Measurements from ENCODE around the gene OR2B3. TPM values are rescaled to one million over a fixed set of nuclear protein-coding genes. Genes with fewer than 3 reads are reported as not detected.

The OR2B3 gene
- polyA plus RNA-seq (2013, experiment 1 of 2): not detected
- not detected for polyA plus RNA-seq (2013, experiment 2 of 2)

DNA sequence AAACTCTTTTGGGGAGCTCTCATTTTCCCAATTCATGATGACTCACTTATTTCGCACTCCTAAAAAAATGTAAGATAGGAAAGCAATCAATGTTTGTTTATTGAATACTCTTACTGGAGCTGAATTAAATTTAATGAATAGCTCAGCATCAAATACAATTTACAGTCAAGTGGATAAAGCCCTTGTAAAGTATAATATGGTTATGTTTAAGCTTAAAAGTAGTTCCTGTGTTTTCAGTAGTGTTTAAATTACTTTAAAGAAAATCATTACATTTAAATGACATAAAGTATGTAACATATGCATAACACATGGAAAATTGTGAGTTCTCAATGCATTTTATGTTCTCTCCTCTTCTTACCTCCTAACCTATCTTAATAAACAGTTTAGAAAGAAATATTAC lies at the start of gene OR2B3:
OR2B3 (minus strand) TSS at position 101 of the 400 bp plus-strand sequence; CDS start at position 36, 65 bp downstream.
- no peaks in the 10 kb centered on the region for H3K9me3 ChIP-seq (replicated peaks in 1 of 2; ENCODE audit: control insufficient read depth in 2 of 2, insufficient read depth in 1 of 2, low read depth in 1 of 2, low read length in 2 of 2)
- no peak within 1 kb of the TSS for H4K91ac ChIP-seq (ENCODE audit: low read depth, low read length, poor library complexity)
- H3K14ac ChIP-seq (ENCODE audit: low read length): no peak within 1 kb of the TSS
- H3K4me3 ChIP-seq (ENCODE audit: low read length in 2 of 2): no peak within 1 kb of the TSS
- H3K9ac ChIP-seq (ENCODE audit: low read depth, low read length, poor library complexity): no peak within 1 kb of the TSS
- H2AFZ ChIP-seq (ENCODE audit: low read length): no peak within 1 kb of the TSS
- WGBS, 2 donors (ENCODE audit: extremely low coverage in 2 of 2, insufficient read length in 2 of 2, insufficient replicate concordance in 1 of 2): no CpG with 5 or more reads among the region's 1 CpG
- DNase-seq (ENCODE audit: low spot score): no peak
- no peak within 1 kb of the TSS for H2BK120ac ChIP-seq (ENCODE audit: low read depth, low read length)
- H3K27me3 ChIP-seq (ENCODE audit: control insufficient read depth in 3 of 3, insufficient read depth in 3 of 3, low read depth in 1 of 3, low read length in 3 of 3): no peaks in the 10 kb centered on the region
- H3K79me1 ChIP-seq (ENCODE audit: low read depth, low read length): no peaks in the 10 kb centered on the region
- H2AK5ac ChIP-seq (ENCODE audit: low read depth, low read length): no peak within 1 kb of the TSS
- no peak within 1 kb of the TSS for H2BK12ac ChIP-seq (ENCODE audit: low read length)
- no peak within 1 kb of the TSS for H3K4ac ChIP-seq (ENCODE audit: low read length)
- no peak within 1 kb of the TSS for H2BK15ac ChIP-seq (ENCODE audit: low read length)
- no peak within 1 kb of the TSS for H3K23ac ChIP-seq (ENCODE audit: low read depth, low read length, poor library complexity)
- H3K18ac ChIP-seq (ENCODE audit: low read length): no peak within 1 kb of the TSS
- H3K27ac ChIP-seq (replicated peaks; ENCODE audit: low read length): no peak within 1 kb of the TSS
- H3K4me2 ChIP-seq (ENCODE audit: insufficient read depth, low read length, poor library complexity, severe bottlenecking): no peak within 1 kb of the TSS
- no peak within 1 kb of the TSS for H4K8ac ChIP-seq (ENCODE audit: low read depth, low read length)
- H3K4me1 ChIP-seq (ENCODE audit: control insufficient read depth in 2 of 2, insufficient read depth in 1 of 2, low read depth in 1 of 2, low read length in 2 of 2): no peaks in the 10 kb centered on the region
- no peak within 1 kb of the TSS for H2BK5ac ChIP-seq (ENCODE audit: low read length)
- no peaks in the 10 kb centered on the region for H3K36me3 ChIP-seq (replicated peaks in 1 of 2; ENCODE audit: control insufficient read depth in 2 of 2, insufficient read depth in 2 of 2, low read length in 2 of 2)

DNA sequence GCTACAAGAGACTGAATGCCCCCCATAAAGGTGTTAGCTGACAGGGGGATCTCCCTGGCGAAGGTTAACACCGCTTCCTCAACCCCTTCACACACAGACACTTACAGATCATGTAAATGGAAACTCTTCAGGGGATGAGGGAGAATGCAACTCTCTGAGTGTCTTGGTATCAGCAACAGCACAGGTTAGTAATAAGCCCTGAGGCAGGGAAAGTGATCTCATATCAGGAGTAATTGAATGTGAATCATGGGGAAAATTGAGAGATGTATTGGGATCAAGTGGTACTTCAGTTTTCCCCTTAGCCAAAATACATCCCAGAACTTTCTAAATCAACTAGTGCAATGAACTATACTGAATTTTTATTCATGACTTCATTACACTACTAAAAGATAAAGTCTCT lies 44.6 kb upstream of the OR2B3 start:
- Histone ChIP-seq H3K9me3 (replicated peaks in 1 of 2; ENCODE audit: control insufficient read depth in 2 of 2, insufficient read depth in 1 of 2, low read depth in 1 of 2, low read length in 2 of 2) (no peaks in the 10 kb centered on the region), H3K4me3 (ENCODE audit: low read length in 2 of 2) (no peak overlapping the region), H2AK5ac (ENCODE audit: low read depth, low read length) (no peak overlapping the region), H3K9ac (ENCODE audit: low read depth, low read length, poor library complexity) (no peak overlapping the region), H3K18ac (ENCODE audit: low read length) (no peak overlapping the region), H2BK5ac (ENCODE audit: low read length) (no peak overlapping the region), H2BK120ac (ENCODE audit: low read depth, low read length) (no peak overlapping the region), H3K4me1 (ENCODE audit: control insufficient read depth in 2 of 2, insufficient read depth in 1 of 2, low read depth in 1 of 2, low read length in 2 of 2) (no peaks in the 10 kb centered on the region), H3K14ac (ENCODE audit: low read length) (no peak overlapping the region), H4K91ac (ENCODE audit: low read depth, low read length, poor library complexity) (no peak overlapping the region), H2BK12ac (ENCODE audit: low read length) (no peak overlapping the region), H3K36me3 (replicated peaks in 1 of 2; ENCODE audit: control insufficient read depth in 2 of 2, insufficient read depth in 2 of 2, low read length in 2 of 2) (no peaks in the 10 kb centered on the region), H4K8ac (ENCODE audit: low read depth, low read length) (no peak overlapping the region), H3K79me1 (ENCODE audit: low read depth, low read length) (no peaks in the 10 kb centered on the region), H3K27ac (replicated peaks; ENCODE audit: low read length) (no peak overlapping the region), H3K4me2 (ENCODE audit: insufficient read depth, low read length, poor library complexity, severe bottlenecking) (no peak overlapping the region), H2BK15ac (ENCODE audit: low read length) (no peak overlapping the region), H2AFZ (ENCODE audit: low read length) (no peak overlapping the region), H3K27me3 (ENCODE audit: control insufficient read depth in 3 of 3, insufficient read depth in 3 of 3, low read depth in 1 of 3, low read length in 3 of 3) (peaks cover 0 to 11% (median 0%) of the 10 kb centered on the region in 3 experiments), H3K4ac (ENCODE audit: low read length) (no peak overlapping the region), H3K23ac (ENCODE audit: low read depth, low read length, poor library complexity) (no peak overlapping the region)
- no CpG with 5 or more reads among the region's 2 CpGs for WGBS, 2 donors (ENCODE audit: extremely low coverage in 2 of 2, insufficient read length in 2 of 2, insufficient replicate concordance in 1 of 2)
- no peak for DNase-seq (ENCODE audit: low spot score)

DNA sequence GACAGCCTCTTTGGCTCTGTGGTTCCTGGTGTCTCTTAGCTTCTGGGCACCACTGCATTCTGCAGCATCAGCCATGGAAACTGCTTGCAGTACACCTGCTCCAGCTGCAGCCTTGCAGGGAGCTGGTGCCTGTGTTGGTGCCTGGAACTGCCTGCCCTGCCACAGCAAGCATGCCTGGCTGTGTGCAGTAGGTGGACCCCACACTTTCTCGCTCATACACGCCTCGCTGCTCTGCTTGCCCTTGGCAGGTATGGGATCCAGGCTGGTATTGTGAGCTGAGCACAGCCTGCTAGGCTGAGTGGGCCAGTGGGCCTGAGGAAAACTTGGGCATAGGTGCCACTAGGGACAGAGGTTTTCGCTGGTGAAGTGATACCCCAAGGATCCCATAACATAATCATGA lies 43.5 kb upstream of the OR2B3 start:
- no peak overlapping the region for H3K14ac ChIP-seq (ENCODE audit: low read length)
- H3K36me3 ChIP-seq (replicated peaks in 1 of 2; ENCODE audit: control insufficient read depth in 2 of 2, insufficient read depth in 2 of 2, low read length in 2 of 2): no peaks in the 10 kb centered on the region
- H3K4me1 ChIP-seq (ENCODE audit: control insufficient read depth in 2 of 2, insufficient read depth in 1 of 2, low read depth in 1 of 2, low read length in 2 of 2): no peaks in the 10 kb centered on the region
- peaks cover 0 to 11% (median 0%) of the 10 kb centered on the region in 3 experiments for H3K27me3 ChIP-seq (ENCODE audit: control insufficient read depth in 3 of 3, insufficient read depth in 3 of 3, low read depth in 1 of 3, low read length in 3 of 3)
- H2BK15ac ChIP-seq (ENCODE audit: low read length): no peak overlapping the region
- no peak overlapping the region for H4K8ac ChIP-seq (ENCODE audit: low read depth, low read length)
- H2AFZ ChIP-seq (ENCODE audit: low read length): no peak overlapping the region
- H3K18ac ChIP-seq (ENCODE audit: low read length): no peak overlapping the region
- H3K4ac ChIP-seq (ENCODE audit: low read length): no peak overlapping the region
- no peak overlapping the region for H4K91ac ChIP-seq (ENCODE audit: low read depth, low read length, poor library complexity)
- H3K23ac ChIP-seq (ENCODE audit: low read depth, low read length, poor library complexity): no peak overlapping the region
- H3K4me2 ChIP-seq (ENCODE audit: insufficient read depth, low read length, poor library complexity, severe bottlenecking): no peak overlapping the region
- no peak overlapping the region for H3K9ac ChIP-seq (ENCODE audit: low read depth, low read length, poor library complexity)
- no peaks in the 10 kb centered on the region for H3K79me1 ChIP-seq (ENCODE audit: low read depth, low read length)
- no peak overlapping the region for H2AK5ac ChIP-seq (ENCODE audit: low read depth, low read length)
- DNase-seq (ENCODE audit: low spot score): no peak
- no CpG with 5 or more reads among the region's 4 CpGs for WGBS, 2 donors (ENCODE audit: extremely low coverage in 2 of 2, insufficient read length in 2 of 2, insufficient replicate concordance in 1 of 2)
- H3K9me3 ChIP-seq (replicated peaks in 1 of 2; ENCODE audit: control insufficient read depth in 2 of 2, insufficient read depth in 1 of 2, low read depth in 1 of 2, low read length in 2 of 2): no peaks in the 10 kb centered on the region
- H3K4me3 ChIP-seq (ENCODE audit: low read length in 2 of 2): no peak overlapping the region
- no peak overlapping the region for H2BK120ac ChIP-seq (ENCODE audit: low read depth, low read length)
- H3K27ac ChIP-seq (replicated peaks; ENCODE audit: low read length): no peak overlapping the region
- no peak overlapping the region for H2BK12ac ChIP-seq (ENCODE audit: low read length)
- no peak overlapping the region for H2BK5ac ChIP-seq (ENCODE audit: low read length)

GRCh38 chr6:29129326-29130012 lies 42.4 kb upstream of the OR2B3 start:
- H2BK5ac ChIP-seq (ENCODE audit: low read length): no peak overlapping the region
- no peaks in the 10 kb centered on the region for H3K36me3 ChIP-seq (replicated peaks in 1 of 2; ENCODE audit: control insufficient read depth in 2 of 2, insufficient read depth in 2 of 2, low read length in 2 of 2)
- no CpG with 5 or more reads among the region's 15 CpGs for WGBS, 2 donors (ENCODE audit: extremely low coverage in 2 of 2, insufficient read length in 2 of 2, insufficient replicate concordance in 1 of 2)
- H3K4me3 ChIP-seq (ENCODE audit: low read length in 2 of 2): no peak overlapping the region
- H3K27ac ChIP-seq (replicated peaks; ENCODE audit: low read length): no peak overlapping the region
- no peak overlapping the region for H2AK5ac ChIP-seq (ENCODE audit: low read depth, low read length)
- peak overlapping the region; percentile 94 for H3K14ac ChIP-seq (ENCODE audit: low read length)
- DNase-seq (ENCODE audit: low spot score): no peak
- no peak overlapping the region for H2AFZ ChIP-seq (ENCODE audit: low read length)
- no peaks in the 10 kb centered on the region for H3K9me3 ChIP-seq (replicated peaks in 1 of 2; ENCODE audit: control insufficient read depth in 2 of 2, insufficient read depth in 1 of 2, low read depth in 1 of 2, low read length in 2 of 2)
- H4K91ac ChIP-seq (ENCODE audit: low read depth, low read length, poor library complexity): no peak overlapping the region
- H3K4me1 ChIP-seq (ENCODE audit: control insufficient read depth in 2 of 2, insufficient read depth in 1 of 2, low read depth in 1 of 2, low read length in 2 of 2): no peaks in the 10 kb centered on the region
- peak overlapping the region; percentile 50 for H3K9ac ChIP-seq (ENCODE audit: low read depth, low read length, poor library complexity)
- no peak overlapping the region for H3K23ac ChIP-seq (ENCODE audit: low read depth, low read length, poor library complexity)
- H2BK12ac ChIP-seq (ENCODE audit: low read length): no peak overlapping the region
- no peak overlapping the region for H4K8ac ChIP-seq (ENCODE audit: low read depth, low read length)
- H2BK15ac ChIP-seq (ENCODE audit: low read length): no peak overlapping the region
- H3K27me3 ChIP-seq (ENCODE audit: control insufficient read depth in 3 of 3, insufficient read depth in 3 of 3, low read depth in 1 of 3, low read length in 3 of 3): peaks cover 0 to 11% (median 0%) of the 10 kb centered on the region in 3 experiments
- no peak overlapping the region for H3K4me2 ChIP-seq (ENCODE audit: insufficient read depth, low read length, poor library complexity, severe bottlenecking)
- H2BK120ac ChIP-seq (ENCODE audit: low read depth, low read length): no peak overlapping the region
- peak overlapping the region; percentile 35 for H3K18ac ChIP-seq (ENCODE audit: low read length)
- no peaks in the 10 kb centered on the region for H3K79me1 ChIP-seq (ENCODE audit: low read depth, low read length)
- H3K4ac ChIP-seq (ENCODE audit: low read length): no peak overlapping the region
